Ovary (tissue), 9 donors: ENCODE measurements around the gene USP13. TPM values are rescaled to one million over a fixed set of nuclear protein-coding genes. Genes with fewer than 3 reads are reported as not detected.

ENCODE experiments used
- DNase-seq, 5 donors: peaks; one replicate each; pipeline ENCODE4 v3.0.0-alpha.2; 2019 to 2020
- H3K27ac ChIP-seq, 2 donors: fragments of 200-600 bp; one replicate each; pipeline versions ENCODE4 v1.5.1 to v1.8.0; 2019 to 2022
- H3K27me3 ChIP-seq: fragments of 200-600 bp; one replicate; pipeline ENCODE4 v1.8.0; 2022
- H3K36me3 ChIP-seq: fragments of 200-600 bp; sonication (generic); one replicate; pipeline ENCODE4 v1.5.1; 2019
- H3K4me1 ChIP-seq: one replicate; pipeline ENCODE4 v1.8.1; 2013; ENCODE audit warnings: mild to moderate bottlenecking, moderate library complexity; ENCODE audit not compliant: insufficient read depth
- H3K4me3 ChIP-seq: fragments of 200-600 bp; sonication (generic); one replicate; pipeline ENCODE4 v1.5.1; 2017
- H3K9me3 ChIP-seq, 2 donors: fragments of 200-600 bp in 1 of 2; sonication (generic) in 1 of 2; one replicate each; pipeline versions ENCODE4 v1.5.1 to v1.8.1; 2013 to 2019; ENCODE audit warnings: mild to moderate bottlenecking in 1 of 2, moderate library complexity in 1 of 2
- CTCF ChIP-seq, 3 donors: fragments of 450-650 bp in 2 of 3; fragments of 200-600 bp in 1 of 3; IDR thresholded peaks; one replicate each; pipeline versions ENCODE4 v1.5.1 to v1.8.0; 2016 to 2022; ENCODE audit warnings: antibody characterized with exemption in 3 of 3, mild to moderate bottlenecking in 1 of 3
- EP300 ChIP-seq: sonication (generic); formaldehyde crosslinking; IDR thresholded peaks from one replicate; pipeline ENCODE4 v1.6.1; 2017; ENCODE audit warnings: antibody characterized with exemption
- POLR2A ChIP-seq: fragments of 450-650 bp; IDR thresholded peaks from one replicate; pipeline ENCODE4 v1.6.1; 2017; ENCODE audit warnings: antibody characterized with exemption, mild to moderate bottlenecking, moderate library complexity
- WGBS, 3 donors: extraction: QIAGEN DNeasy Blood & Tissue Kit in 1 of 3; methylation state at CpG; one replicate each; pipeline versions ENCODE4 v1.1.5 to v1.1.7; 2013 to 2017; 5-methylcytosine and 5-hydroxymethylcytosine counted together
- intact Hi-C, 4 donors: fragments of 100-400 bp; cut with DNase I; formaldehyde crosslinking; loops; one replicate each; pipeline versions ENCODE4 v1.11.0 to v1.15.1; 2022 to 2023
- polyA plus RNA-seq, 2 donors: library from polyadenylated mRNA; stranded (reverse); fragments of 200-250 nt in 1 of 2; fragments of 350-450 nt in 1 of 2; fragmentation: Illumina TruSeq in 1 of 2; extraction: RNeasy Lipid Tissue Mini Kit (QIAGEN cat#74804) in 1 of 2; gene quantifications; one replicate each; pipeline ENCODE4 v1.2.3, GENCODE V29; 2013 to 2014
- total RNA-seq, 7 donors: library from RNA; depleted of rRNA in 2 of 7; stranded (reverse); fragments of >200 nt in 2 of 7; fragmentation: NEBNext Ultra II Directional in 3 of 7; extraction: Animal tissue kit (Norgen Biotek cat#: 25700) in 3 of 7; gene quantifications; one replicate each; pipeline versions ENCODE4 v1.1.0 to v1.2.4, GENCODE V29; 2016 to 2023
- donor health status: DM: no; HTN: no; CAD: no; lungs with moderate emphysema.
- donor health status: DM: no; HTN: no; CAD: no.
- donor health status: Bipolar disorder and iron deficiency.
- donor health status: DM: yes; HTN: yes; CAD: no.
- donor health status: DM: no; HTN: no; CAD: no.
- donor health status: DM: yes; HTN: yes; CAD: no.

The USP13 gene
- total and polyA plus RNA-seq, 9 donors = 7.0 to 26.3 (median 19.4) TPM

DNA sequence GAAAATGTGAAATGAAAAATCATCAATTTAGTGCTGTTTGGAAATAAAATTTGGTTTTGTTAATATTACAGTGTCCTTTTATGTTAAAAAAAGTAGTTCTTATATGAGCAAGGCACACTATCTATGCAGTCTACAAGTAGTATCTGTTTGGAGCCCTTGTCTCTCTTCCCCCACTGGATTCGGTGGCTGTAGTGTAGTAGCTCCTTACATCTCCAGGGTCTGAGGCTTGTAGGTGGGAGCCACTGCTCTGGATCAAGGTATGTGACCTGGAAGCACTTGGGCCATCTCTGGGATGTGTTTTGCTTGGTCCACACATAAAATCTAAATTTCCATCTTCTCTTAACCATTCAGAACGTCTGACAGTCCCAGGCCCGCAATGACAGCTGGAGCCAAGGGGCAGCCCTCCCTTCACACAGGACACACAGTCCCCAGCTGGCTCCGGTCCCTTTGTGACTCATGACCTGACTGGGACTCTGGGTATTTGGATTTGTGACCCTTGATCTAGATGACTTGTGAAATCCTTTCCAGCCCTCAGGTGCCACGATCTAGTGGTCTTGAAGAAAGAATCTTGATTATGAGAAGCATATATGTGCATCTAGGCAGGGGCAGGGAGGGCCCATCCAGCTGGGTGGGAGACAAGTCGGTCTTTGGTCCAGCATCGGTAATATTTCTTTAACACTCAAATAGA, 80.0 kb downstream of the USP13 start:
- Histone ChIP-seq H3K27me3 (no peaks in the 10 kb centered on the region), H3K4me3 (no peak overlapping the region), H3K27ac (no peak overlapping the region), H3K9me3 (no peaks in the 10 kb centered on the region), H3K36me3 (no peaks in the 10 kb centered on the region), H3K4me1 (no peaks in the 10 kb centered on the region)
- intact Hi-C loops = no loop called here
- TF ChIP-seq CTCF (IDR thresholded peaks at IDR 0.05) (no peak), POLR2A (no peak), EP300 (no peak)
- DNase-seq = no peak
- 90 to 92% (median 91%) methylated on average over 7 of the region's 7 CpGs for WGBS, 3 donors

- TF ChIP-seq EP300 (no peak), CTCF (IDR thresholded peaks at IDR 0.05) (no peak), POLR2A (no peak)
- no peak for DNase-seq
- Histone ChIP-seq H3K27me3 (no peaks in the 10 kb centered on the region), H3K4me1 (peaks cover 4% of the 10 kb centered on the region), H3K9me3 (no peaks in the 10 kb centered on the region), H3K4me3 (no peak overlapping the region), H3K36me3 (no peaks in the 10 kb centered on the region), H3K27ac (no peak overlapping the region)
- intact Hi-C loops = no loop called here
- WGBS, 3 donors = 86 to 91% (median 90%) methylated on average over 5 of the region's 5 CpGs
These were observed 81.0 kb downstream of the USP13 start for GRCh38 chr3:179733797-179734196.

- no peaks in the 10 kb centered on the region for H3K27me3 ChIP-seq
- intact Hi-C loops = no loop called here
- no peaks in the 10 kb centered on the region for H3K9me3 ChIP-seq
- no peak overlapping the region for H3K4me3 ChIP-seq
- 69 to 76% (median 73%) methylated on average over 4 of the region's 4 CpGs for WGBS, 3 donors
- H3K36me3 ChIP-seq = no peaks in the 10 kb centered on the region
- H3K4me1 ChIP-seq = peaks cover 6% of the 10 kb centered on the region
- H3K27ac ChIP-seq = no peak overlapping the region
- no peak for DNase-seq
- TF ChIP-seq POLR2A (no peak), CTCF (IDR thresholded peaks at IDR 0.05) (no peak), EP300 (no peak)
These were observed 81.8 kb downstream of the USP13 start for GRCh38 chr3:179734497-179735281.

- no peak overlapping the region for H3K27ac ChIP-seq
These were observed 82.5 kb downstream of the USP13 start for GRCh38 chr3:179735321-179735720.

More at GRCh38 chr3:179735321-179735720, 82.5 kb downstream of the USP13 start:
- H3K27me3 ChIP-seq = no peaks in the 10 kb centered on the region
- H3K4me3 ChIP-seq = no peak overlapping the region
- TF ChIP-seq POLR2A (no peak), EP300 (no peak), CTCF (IDR thresholded peaks at IDR 0.05) (no peak)
- no peak for DNase-seq
- intact Hi-C loops = no loop called here
- H3K4me1 ChIP-seq = peaks cover 6% of the 10 kb centered on the region
- no peaks in the 10 kb centered on the region for H3K9me3 ChIP-seq
- no peaks in the 10 kb centered on the region for H3K36me3 ChIP-seq
